GM19463 (cell line): ENCODE data around the gene FBLN2.

Experiments
- ATAC-seq: cut with Tn5 transposase; IDR thresholded peaks from one replicate; pipeline ENCODE4 v1.9.1; 2021; ENCODE audit warnings: mild to moderate bottlenecking, moderate library complexity; ENCODE audit not compliant: unreplicated experiment

The FBLN2 gene

GRCh38 chr3:13636874-13637273 lies 87.9 kb downstream of the FBLN2 start:
- ATAC-seq = no peak

GRCh38 chr3:13637311-13637891 lies 88.5 kb downstream of the FBLN2 start:
- ATAC-seq = no peak

GRCh38 chr3:13637953-13638352 lies 89.0 kb downstream of the FBLN2 start:
- ATAC-seq = no peak

- ATAC-seq = no peak
These were observed 90.0 kb downstream of the FBLN2 start for GRCh38 chr3:13638927-13639326.

GRCh38 chr3:13642597-13642996 lies 93.7 kb downstream of the FBLN2 start:
- ATAC-seq = no peak

GRCh38 chr3:13644341-13645117 lies 95.6 kb downstream of the FBLN2 start:
- no peak for ATAC-seq

- no peak for ATAC-seq
These were observed 97.1 kb downstream of the FBLN2 start for GRCh38 chr3:13645801-13646637.

- ATAC-seq = no peak
These were observed 98.6 kb downstream of the FBLN2 start for GRCh38 chr3:13647298-13648059.

GRCh38 chr3:13648060-13649001 lies 99.4 kb downstream of the FBLN2 start:
- peak; percentile 64 for ATAC-seq

- peak; percentile 68 for ATAC-seq
These were observed 101.5 kb downstream of the FBLN2 start for GRCh38 chr3:13650210-13651056.

GRCh38 chr3:13651057-13651400 lies 102.1 kb downstream of the FBLN2 start:
- no peak for ATAC-seq

GRCh38 chr3:13651775-13652428 lies 103.0 kb downstream of the FBLN2 start:
- ATAC-seq = no peak

- ATAC-seq = no peak
These were observed 103.8 kb downstream of the FBLN2 start for GRCh38 chr3:13652728-13653127.

- no peak for ATAC-seq
These were observed 104.8 kb downstream of the FBLN2 start for GRCh38 chr3:13653631-13654279.

GRCh38 chr3:13654330-13655060 lies 105.6 kb downstream of the FBLN2 start:
- ATAC-seq = no peak

GRCh38 chr3:13655061-13655913 lies 106.4 kb downstream of the FBLN2 start:
- ATAC-seq = no peak
